ENCODE results near the gene C1QTNF8. TPM values are rescaled to one million over a fixed set of nuclear protein-coding genes. Genes with fewer than 3 reads are reported as not detected.

The C1QTNF8 gene
- polyA plus RNA-seq, 1 donor from 2014 or later = not detected

GRCh38 chr16:1121601-1122397 lies 25.8 kb upstream of the C1QTNF8 start:
- no peak overlapping the region for H3K27ac Mint-ChIP-seq
- H3K27me3 Mint-ChIP-seq = peaks cover 2% of the 10 kb centered on the region
- peaks cover 0 to 2% (median 1%) of the 10 kb centered on the region in 3 donors for H3K4me1 Mint-ChIP-seq
- peak overlapping the region in 2 of 4 donors; percentile 56 to 58 for H3K4me3 Mint-ChIP-seq
- no peaks in the 10 kb centered on the region for H3K9me3 Mint-ChIP-seq
- no peaks in the 10 kb centered on the region for H3K36me3 Mint-ChIP-seq

DNA sequence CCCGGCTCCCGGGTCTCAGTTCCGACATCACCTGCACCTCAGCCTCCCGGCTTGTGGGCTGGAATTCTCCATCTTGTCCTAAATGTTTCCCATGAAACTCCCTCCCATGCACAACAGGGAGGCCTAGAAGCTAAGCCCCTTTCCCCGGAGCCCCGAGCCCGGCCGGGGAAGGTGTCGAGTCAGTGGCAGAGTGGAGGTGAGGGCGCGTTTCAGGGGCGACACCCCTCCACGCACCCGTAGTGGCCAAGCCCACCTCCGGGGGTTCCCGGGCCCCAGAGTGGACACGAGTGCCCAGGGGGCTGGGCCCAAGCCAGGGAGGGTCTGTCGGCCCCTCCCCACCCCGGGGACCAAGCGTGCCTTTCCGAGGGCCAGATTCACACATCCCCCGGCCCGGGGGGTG lies 25.0 kb upstream of the C1QTNF8 start:
- Mint-ChIP-seq H3K4me1 (peaks cover 0 to 2% (median 1%) of the 10 kb centered on the region in 3 donors), H3K36me3 (no peaks in the 10 kb centered on the region), H3K27ac (no peak overlapping the region), H3K9me3 (no peaks in the 10 kb centered on the region), H3K27me3 (peaks cover 2% of the 10 kb centered on the region), H3K4me3 (peak overlapping the region in 1 of 4 donors; percentile 81)

DNA sequence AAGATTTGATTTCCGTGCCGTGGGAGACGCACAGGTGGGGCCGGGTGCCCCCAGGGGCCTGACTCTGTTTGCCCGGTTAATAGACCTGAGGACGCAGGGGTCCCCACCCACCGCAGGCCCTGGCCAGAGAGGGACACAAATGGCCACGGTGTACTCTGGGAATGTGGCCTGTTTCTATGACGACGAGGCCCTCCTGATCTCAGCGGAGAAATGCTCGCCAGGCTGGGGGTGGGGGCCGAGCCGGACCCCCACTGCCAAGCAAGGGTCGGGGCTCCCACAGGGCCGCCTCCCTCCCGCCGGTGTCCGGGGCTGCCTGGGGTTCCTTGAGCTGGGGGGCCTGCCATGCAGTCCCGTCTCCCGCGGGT lies 24.5 kb upstream of the C1QTNF8 start:
- H3K9me3 Mint-ChIP-seq = no peaks in the 10 kb centered on the region
- H3K4me1 Mint-ChIP-seq = peaks cover 0 to 2% (median 1%) of the 10 kb centered on the region in 3 donors
- no peak overlapping the region for H3K27ac Mint-ChIP-seq
- no peaks in the 10 kb centered on the region for H3K36me3 Mint-ChIP-seq
- H3K4me3 Mint-ChIP-seq = no peak overlapping the region
- peaks cover 4% of the 10 kb centered on the region for H3K27me3 Mint-ChIP-seq

DNA sequence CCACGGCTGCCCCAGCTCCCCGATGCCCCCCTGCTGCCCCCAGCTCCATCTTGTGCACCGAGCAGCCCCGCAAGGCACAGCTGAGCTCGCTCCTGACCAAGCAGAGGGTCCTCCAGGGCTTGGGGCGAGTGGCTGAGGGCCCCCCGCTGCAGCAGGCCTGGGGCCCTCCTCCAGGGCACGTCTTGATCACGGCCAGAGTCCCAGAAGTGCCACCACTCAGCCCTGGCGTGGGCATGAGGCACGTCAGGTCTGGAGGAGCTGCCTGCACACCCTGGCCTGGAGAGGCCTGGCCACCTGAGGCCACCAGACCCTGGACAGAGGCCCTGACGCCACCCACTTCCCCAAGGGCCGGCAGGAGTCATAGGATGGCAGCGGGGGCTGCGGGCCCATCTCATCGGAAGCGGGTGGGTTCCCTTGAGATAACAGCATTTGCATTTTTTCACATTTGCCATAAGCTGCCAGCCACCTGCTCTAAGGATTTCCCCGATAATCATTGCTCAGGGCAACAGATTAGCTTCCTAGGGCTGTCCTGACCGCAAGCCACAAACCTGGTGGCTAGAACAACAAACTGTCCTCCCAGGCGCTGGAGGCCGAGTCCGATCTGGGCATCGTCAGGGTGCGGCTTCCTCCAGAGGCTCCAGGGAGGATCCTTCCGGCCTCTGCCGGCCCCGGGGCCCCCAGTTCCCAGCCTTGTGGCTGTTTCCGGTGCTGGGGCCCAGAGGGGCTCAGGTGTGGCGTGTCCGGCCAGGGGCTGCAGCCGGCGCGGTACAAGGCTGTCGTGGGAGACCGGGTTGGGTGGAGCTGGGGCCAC lies 23.9 kb upstream of the C1QTNF8 start:
- no peak overlapping the region for H3K27ac Mint-ChIP-seq
- H3K4me3 Mint-ChIP-seq = peak overlapping the region in 2 of 4 donors; percentile 66 to 68
- no peaks in the 10 kb centered on the region for H3K9me3 Mint-ChIP-seq
- peaks cover 5% of the 10 kb centered on the region for H3K27me3 Mint-ChIP-seq
- H3K36me3 Mint-ChIP-seq = no peaks in the 10 kb centered on the region
- H3K4me1 Mint-ChIP-seq = peaks cover 0 to 2% (median 1%) of the 10 kb centered on the region in 3 donors

GRCh38 chr16:1119129-1119528 lies 23.1 kb upstream of the C1QTNF8 start:
- no peaks in the 10 kb centered on the region for H3K9me3 Mint-ChIP-seq
- H3K4me3 Mint-ChIP-seq = peak overlapping the region in 1 of 4 donors; percentile 83
- H3K4me1 Mint-ChIP-seq = peaks cover 0 to 2% (median 1%) of the 10 kb centered on the region in 3 donors
- peaks cover 7% of the 10 kb centered on the region for H3K27me3 Mint-ChIP-seq
- no peaks in the 10 kb centered on the region for H3K36me3 Mint-ChIP-seq
- H3K27ac Mint-ChIP-seq = no peak overlapping the region

- no peaks in the 10 kb centered on the region for H3K9me3 Mint-ChIP-seq
- H3K27me3 Mint-ChIP-seq = peaks cover 7% of the 10 kb centered on the region
- H3K4me3 Mint-ChIP-seq = no peak overlapping the region
- no peak overlapping the region for H3K27ac Mint-ChIP-seq
- no peaks in the 10 kb centered on the region for H3K36me3 Mint-ChIP-seq
- H3K4me1 Mint-ChIP-seq = peaks cover 0 to 2% (median 0%) of the 10 kb centered on the region in 3 donors
Observed at GRCh38 chr16:1117926-1118325, 21.9 kb upstream of the C1QTNF8 start.

- Mint-ChIP-seq H3K36me3 (no peaks in the 10 kb centered on the region), H3K27me3 (peaks cover 7% of the 10 kb centered on the region), H3K27ac (no peak overlapping the region), H3K4me3 (no peak overlapping the region), H3K4me1 (peaks cover 0 to 2% (median 0%) of the 10 kb centered on the region in 3 donors), H3K9me3 (no peaks in the 10 kb centered on the region)
Observed at GRCh38 chr16:1117176-1117900, 21.3 kb upstream of the C1QTNF8 start.

- Mint-ChIP-seq H3K27me3 (peaks cover 4% of the 10 kb centered on the region), H3K9me3 (no peaks in the 10 kb centered on the region), H3K27ac (no peak overlapping the region), H3K36me3 (no peaks in the 10 kb centered on the region), H3K4me3 (no peak overlapping the region), H3K4me1 (peaks cover 0 to 2% (median 0%) of the 10 kb centered on the region in 3 donors)
Observed at GRCh38 chr16:1116693-1117077, 20.6 kb upstream of the C1QTNF8 start.

DNA sequence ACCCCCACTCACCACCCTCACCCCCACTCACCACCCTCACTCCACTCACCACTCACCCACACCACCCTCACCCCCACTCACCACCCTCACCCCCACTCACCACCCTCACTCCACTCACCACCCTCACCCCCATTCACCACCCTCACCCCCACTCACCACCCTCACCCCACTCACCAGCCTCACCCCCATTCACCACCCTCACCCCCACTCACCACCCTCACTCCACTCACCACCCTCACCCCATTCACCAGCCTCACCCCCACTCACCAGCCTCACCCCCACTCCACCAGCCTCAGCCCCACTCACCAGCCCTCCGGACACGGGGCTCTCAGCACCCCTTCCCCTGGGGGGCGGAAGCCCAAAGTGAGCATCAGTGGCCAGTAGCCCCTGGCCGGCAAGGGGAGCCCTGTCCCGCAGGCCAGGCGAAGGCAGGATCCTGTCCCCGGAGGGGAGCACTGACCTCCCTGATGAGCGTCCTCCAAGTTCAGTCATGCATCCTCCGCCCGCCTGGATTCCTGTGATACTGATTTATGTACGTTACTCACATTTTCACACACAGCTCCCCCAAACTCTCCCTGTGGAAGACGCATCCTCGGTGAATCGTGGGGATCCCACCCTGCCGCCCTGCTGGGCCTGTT lies 18.0 kb upstream of the C1QTNF8 start:
- Mint-ChIP-seq H3K27ac (no peak overlapping the region), H3K27me3 (peaks cover 6% of the 10 kb centered on the region), H3K4me1 (no peaks in the 10 kb centered on the region), H3K36me3 (no peaks in the 10 kb centered on the region), H3K9me3 (peaks cover 0 to 4% (median 0%) of the 10 kb centered on the region in 3 donors), H3K4me3 (no peak overlapping the region)

DNA sequence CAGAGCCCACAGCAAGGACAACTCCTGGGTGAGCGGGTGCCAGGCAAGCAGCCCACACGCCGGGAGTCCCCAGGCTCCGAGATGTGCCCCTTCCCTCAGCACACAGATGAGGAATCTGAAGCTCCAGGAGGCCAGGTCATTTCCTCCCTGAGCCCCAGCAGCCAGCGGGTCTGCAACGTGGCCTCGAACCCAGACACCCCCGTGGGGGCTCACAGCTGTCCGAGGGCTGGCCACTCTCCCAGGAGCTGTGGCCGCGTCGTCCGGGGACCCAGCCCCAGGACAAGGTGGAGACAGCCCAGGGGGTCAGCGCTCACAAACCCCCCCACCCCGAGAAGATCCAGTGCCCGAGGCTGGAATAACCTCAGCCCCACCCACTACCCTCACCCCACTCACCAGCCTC lies 17.4 kb upstream of the C1QTNF8 start:
- Mint-ChIP-seq H3K27ac (no peak overlapping the region), H3K36me3 (no peaks in the 10 kb centered on the region), H3K4me1 (no peaks in the 10 kb centered on the region), H3K27me3 (peaks cover 6% of the 10 kb centered on the region), H3K4me3 (no peak overlapping the region), H3K9me3 (peaks cover 0 to 4% (median 0%) of the 10 kb centered on the region in 3 donors)

DNA sequence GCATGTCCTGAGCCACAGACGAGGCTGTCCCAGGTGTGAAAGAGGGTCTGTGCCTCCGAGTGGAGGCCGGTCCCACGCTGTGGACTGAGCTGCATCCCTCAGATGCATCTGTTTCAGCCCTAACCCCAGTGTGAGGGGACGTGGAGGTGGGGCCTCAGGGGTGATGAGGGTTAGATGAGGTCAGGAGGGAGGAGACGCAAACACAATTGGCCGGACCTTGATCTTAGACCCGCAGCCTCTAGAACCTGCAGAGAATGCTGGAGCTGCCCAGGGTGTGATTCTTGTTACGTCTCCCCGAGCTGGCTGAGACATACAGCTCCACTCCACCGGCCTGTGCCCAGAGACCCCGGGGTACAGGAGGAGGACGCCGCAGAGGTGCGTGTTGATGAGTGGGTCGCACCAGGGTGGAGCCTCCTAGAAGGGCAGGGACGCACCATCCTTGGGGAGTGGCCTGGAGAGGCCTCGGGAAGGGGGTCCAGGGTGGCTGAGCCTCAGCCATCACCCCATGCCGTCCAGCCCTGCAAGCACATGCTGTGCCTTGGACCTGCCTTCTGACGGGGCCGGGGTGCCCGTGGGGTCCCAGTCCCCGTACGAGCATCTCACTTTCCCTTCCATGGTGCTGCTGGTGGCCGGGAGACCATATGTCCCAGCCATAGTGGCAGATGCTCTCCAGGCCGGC lies 16.6 kb upstream of the C1QTNF8 start:
- no peak overlapping the region for H3K27ac Mint-ChIP-seq
- no peaks in the 10 kb centered on the region for H3K4me1 Mint-ChIP-seq
- peaks cover 6% of the 10 kb centered on the region for H3K27me3 Mint-ChIP-seq
- no peaks in the 10 kb centered on the region for H3K36me3 Mint-ChIP-seq
- peaks cover 0 to 4% (median 0%) of the 10 kb centered on the region in 3 donors for H3K9me3 Mint-ChIP-seq
- H3K4me3 Mint-ChIP-seq = peak overlapping the region in 1 of 4 donors; percentile 17

- no peak overlapping the region for H3K4me3 Mint-ChIP-seq
- H3K27me3 Mint-ChIP-seq = peaks cover 7% of the 10 kb centered on the region
- H3K4me1 Mint-ChIP-seq = no peaks in the 10 kb centered on the region
- H3K27ac Mint-ChIP-seq = no peak overlapping the region
- H3K9me3 Mint-ChIP-seq = peaks cover 0 to 4% (median 0%) of the 10 kb centered on the region in 3 donors
- H3K36me3 Mint-ChIP-seq = no peaks in the 10 kb centered on the region
Observed at GRCh38 chr16:1109648-1110047, 13.6 kb upstream of the C1QTNF8 start.

DNA sequence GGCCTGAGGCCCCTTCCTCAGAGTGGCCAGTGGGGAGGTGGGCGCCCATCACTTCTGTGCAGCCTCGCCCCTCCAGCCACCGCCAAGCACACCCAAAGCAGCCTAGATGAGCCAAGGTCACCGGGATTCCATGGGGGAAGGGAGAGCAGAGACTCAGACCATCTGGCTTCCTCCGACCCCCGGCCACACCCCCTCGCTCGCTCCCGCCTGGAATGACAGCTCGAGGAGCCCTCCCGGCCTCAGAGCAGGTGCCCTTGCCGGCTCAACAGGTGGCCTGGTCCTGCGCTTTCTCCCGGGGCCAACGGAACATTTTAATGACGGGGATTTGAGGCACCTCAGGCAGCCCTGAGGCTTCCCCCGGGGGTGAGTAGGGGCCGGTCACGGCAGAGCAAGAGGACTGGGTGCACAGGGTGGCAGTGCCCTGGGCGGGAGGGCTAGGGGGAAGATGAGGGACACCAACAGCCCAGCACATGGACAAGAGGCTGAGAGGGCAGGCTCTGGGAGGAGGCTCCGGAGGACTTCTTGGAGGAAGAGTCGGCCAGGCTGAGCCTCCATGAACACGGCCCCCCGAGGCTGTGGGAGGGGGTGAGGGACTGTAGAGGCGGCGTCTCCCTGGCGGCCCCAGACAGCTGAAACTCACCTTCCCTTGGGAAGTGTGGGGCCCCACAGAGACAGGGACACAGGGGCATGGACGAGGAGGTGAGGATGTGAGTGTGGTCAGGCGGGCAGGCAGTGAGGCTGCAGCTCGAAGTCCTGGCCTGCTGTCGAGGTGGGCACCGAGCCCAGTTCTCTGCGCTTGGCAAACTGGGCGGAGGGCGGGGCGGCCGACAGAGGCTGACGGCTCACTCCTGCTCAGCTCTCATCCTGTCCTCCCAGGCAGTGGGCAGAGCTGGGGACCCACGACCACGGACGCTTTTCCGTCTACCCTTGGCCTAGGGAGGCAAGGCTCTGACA lies 12.5 kb upstream of the C1QTNF8 start:
- Mint-ChIP-seq H3K27ac (no peak overlapping the region), H3K36me3 (no peaks in the 10 kb centered on the region), H3K4me1 (no peaks in the 10 kb centered on the region), H3K4me3 (no peak overlapping the region), H3K9me3 (peaks cover 0 to 4% (median 0%) of the 10 kb centered on the region in 3 donors), H3K27me3 (peaks cover 10% of the 10 kb centered on the region)
